HG03175 (cell line): ENCODE results near the gene SATB2.
A peak's percentile ranks its signal among the peaks of the same experiment; 100 is the strongest.

ENCODE experiments used
- ATAC-seq: cut with Tn5 transposase; IDR thresholded peaks from one replicate; pipeline ENCODE4 v1.9.1; 2021; ENCODE audit warnings: mild to moderate bottlenecking, moderate library complexity; ENCODE audit not compliant: unreplicated experiment

The SATB2 gene

GRCh38 chr2:199457147-199458008 lies at the start of gene SATB2:
SATB2 (minus strand) TSS chr2:199457939; CDS start chr2:199456037, 1,902 bp downstream.
- ATAC-seq = no peak

DNA sequence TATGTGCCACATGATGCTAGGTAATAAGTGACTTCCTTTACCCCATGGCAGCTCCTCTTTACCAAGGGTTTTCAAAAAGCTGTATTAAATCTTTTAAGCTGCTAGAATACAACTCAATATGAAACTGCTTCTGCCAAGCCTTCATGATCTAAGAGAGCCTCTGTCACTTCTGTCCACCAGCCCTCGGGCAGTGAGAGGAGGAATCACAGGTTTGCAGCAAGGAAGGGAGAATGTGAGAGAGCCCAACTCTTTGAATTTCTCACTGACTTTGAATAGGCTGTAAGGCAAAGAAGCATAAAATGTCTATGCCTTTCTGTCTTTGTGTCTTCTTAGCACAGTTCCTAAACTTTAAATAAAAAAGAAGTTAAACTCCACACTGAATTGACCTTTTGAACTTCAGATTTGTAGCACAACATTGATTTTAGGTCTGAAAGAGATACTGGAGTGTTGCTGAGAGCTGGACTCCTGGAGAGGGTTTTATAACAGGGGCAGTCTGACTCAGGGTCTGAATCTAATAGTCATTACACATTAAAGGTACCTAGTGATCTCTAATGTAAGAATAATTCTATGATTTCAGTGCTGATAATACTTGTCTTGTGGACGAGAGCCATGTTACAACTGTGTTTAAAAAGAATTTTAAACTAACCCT lies 48.1 kb upstream of the SATB2 start:
- ATAC-seq = no peak

- no peak for ATAC-seq
These were observed 45.4 kb upstream of the SATB2 start for GRCh38 chr2:199503148-199503547.

GRCh38 chr2:199499005-199499404 lies 41.3 kb upstream of the SATB2 start:
- ATAC-seq = no peak

GRCh38 chr2:199495147-199495546 lies 37.4 kb upstream of the SATB2 start:
- no peak for ATAC-seq

- no peak for ATAC-seq
These were observed 32.3 kb upstream of the SATB2 start for GRCh38 chr2:199490049-199490448.

DNA sequence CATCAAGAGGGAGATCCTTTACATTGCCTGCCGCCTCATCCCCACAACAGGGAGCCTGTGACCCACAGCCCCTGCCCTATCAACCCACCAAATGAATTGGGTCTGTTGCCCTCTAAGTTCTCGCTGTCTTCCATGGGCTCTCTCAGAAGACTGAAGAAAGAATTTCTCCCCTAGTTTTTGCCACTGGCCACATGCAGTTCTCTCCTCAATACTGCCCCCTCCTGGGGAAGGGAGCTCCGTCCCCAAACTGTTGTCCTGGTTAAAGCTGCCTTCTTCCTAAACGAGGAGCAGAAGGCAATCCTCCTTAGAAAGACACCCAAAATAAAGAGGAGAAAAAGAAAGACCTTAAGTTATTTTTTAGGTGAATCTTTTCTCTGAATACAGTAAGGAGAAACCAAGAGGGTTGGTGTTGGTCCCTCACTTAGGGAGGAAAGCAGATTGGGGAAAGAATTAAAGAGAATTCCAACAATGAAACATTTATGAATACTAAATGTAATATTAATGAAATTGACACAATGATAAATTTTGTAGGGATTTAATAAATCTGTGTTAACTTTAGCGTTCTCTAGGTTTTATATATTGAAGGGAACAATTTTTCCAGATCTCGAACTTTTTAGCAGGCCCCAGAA lies 31.1 kb upstream of the SATB2 start:
- ATAC-seq = peak; percentile 70

GRCh38 chr2:199485732-199486335 lies 28.1 kb upstream of the SATB2 start:
- no peak for ATAC-seq

- no peak for ATAC-seq
These were observed 27.2 kb upstream of the SATB2 start for GRCh38 chr2:199484927-199485326.

DNA sequence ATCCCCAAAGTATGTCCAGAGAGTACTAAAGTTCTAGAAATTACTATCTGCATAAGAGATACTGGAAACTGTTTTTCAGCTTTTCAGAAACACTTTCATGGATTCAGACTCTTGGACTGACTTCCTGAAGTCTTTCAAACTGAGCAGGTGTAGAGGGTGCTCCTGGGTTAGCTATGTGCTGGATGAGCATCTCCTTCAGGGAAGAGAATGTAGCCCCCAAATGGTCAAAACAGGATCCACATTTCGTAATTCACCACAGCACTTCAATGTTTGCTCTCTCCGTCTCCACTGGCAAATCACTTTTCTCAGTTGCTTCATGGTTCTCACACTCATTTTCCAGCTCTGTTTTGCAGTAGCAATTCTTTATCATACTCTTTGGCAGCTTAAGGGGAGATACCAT lies 23.2 kb upstream of the SATB2 start:
- no peak for ATAC-seq

DNA sequence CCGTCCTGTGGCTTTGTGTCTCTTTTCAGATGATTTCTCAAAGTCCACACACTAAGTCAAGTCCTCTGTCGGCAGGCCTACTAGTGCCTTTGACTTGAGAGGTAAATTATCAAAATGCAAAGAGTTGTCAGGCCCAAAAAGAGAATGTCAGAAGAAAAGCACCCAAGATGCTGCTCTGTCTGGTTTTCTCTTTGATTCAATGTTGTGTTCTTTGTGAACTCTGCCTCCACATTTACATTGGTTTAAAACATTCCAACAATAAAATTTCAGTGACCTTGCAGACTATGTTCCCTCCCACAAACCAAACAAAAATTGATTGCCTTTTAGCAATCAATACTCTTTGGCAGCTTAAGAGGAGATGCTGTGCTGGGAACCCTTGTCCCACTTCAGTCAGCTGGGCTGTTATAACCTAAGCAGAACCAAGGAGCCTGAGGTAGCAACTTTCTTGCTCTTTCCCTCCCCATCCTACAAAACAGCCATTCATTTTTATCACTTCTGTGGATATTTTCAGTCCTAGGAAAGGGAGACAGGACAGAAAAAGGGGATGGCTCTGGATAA lies 19.6 kb upstream of the SATB2 start:
- no peak for ATAC-seq

GRCh38 chr2:199471443-199472057 lies 13.8 kb upstream of the SATB2 start:
- ATAC-seq = peak; percentile 73

DNA sequence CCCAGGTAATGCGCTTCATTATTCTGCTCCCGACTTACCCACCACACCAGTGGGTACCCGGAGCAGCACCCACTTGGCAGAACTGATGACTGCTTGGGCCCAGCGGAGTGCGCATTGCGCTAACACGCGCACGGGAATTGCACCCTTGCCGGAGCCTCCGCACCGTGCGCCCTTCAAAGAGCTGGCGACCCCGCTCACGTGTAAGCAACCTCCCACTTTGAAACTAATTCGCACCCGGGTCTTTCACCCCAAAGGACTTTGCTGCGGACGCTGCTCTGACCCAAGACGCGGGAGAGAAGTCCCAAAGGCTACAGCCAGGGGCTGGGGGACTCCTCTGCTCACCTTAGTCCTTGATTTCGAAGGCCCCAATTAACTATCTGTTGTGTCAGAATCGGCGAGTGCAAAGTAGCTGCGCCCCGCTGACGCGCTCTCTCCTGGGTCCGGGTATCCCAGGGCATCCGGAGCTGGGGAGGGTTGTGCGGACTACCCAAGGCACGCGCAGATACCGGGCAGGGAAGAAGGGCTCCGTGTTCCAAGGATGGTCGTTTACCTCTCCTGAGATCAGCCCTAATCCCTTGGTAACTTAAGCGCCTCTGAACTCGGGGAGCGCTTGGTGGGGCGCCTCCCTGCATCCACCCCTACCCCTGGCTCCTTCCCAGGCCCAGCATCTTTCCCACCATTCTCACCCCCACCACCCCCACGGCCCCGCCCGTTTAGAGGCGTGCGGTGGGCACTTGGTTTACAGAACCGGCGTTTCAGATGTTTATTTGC lies 13.1 kb upstream of the SATB2 start:
- ATAC-seq = no peak

- no peak for ATAC-seq
These were observed 12.6 kb upstream of the SATB2 start for GRCh38 chr2:199470361-199470671.

DNA sequence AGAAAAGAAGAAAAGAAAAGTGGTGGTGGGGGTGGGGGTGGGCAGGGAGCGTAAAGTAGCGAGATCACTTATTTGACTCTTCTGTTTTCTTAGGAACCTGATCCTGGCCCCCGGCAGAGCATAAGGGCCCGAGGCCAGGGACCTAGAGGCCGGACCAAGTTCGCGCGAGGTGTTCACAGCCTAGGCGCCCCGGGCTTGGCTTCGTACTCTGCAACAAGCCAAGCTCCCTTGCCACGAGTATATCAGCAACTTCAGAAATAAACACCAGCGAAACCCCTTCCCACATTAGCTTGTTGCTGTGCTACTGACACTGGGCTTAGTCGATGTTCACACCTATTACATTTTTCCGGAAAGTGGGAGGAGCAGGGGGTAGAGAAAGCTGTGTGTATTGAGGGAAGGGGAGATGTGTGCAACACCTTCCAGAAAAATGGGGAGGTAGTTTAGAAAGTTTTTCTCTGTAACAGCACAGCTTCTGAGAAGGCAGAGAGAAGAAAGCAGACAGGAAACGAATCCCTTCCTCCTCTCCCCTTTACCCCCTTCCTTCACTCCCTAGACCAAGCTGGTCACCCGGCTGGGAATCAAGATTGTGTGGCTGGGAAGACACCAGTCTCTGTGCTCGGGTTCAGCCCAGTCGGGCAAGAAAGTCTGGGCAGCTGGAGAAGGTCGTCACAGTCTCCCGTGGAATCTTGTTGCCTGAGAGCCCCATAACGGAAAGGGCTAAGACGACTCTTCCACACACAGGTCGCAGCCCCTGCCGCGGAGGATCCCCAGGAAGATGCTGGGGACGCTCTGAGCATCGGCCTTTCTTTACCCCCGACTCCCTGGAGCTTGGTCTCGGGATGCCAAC lies 12.0 kb upstream of the SATB2 start:
- no peak for ATAC-seq

- ATAC-seq = no peak
These were observed 11.1 kb upstream of the SATB2 start for GRCh38 chr2:199468561-199469513.

DNA sequence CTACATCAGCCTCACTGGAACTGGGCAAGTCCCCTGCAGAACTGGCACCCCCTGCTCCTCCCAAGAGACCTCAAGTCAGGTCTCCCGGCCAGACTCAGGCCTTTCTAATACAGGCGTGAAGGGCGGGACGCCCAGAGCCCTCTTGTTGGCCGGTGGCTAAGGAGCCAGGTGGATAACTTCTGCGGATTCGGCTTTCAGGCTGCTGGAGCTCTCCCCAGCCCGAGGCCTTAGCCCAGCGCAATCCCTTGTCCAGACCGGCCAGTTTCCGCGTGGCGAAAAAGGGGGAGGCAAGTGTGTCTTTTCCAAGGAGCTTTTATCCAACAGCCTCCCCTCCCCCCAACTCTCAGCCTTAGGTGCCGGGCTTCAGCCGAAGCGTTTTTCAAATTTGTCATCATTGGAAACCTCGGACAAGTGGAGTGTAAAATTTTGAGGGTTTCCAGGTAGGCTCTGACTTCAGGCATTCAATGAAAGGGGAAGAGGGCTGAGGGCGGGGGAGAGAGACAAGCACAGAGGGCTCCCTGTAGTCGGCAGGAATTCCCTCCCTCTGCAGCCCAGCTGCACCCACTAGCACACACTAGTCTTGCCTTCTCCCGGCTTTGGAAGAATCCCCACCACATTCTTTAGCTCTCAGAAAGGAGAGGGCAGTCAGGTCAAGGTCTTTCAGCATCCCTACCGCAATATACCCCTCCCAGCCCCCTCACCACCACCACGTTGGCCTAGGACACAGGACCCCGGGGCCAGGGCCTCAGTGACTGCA lies 9.5 kb upstream of the SATB2 start:
- ATAC-seq = no peak
